Activated CD4-positive, alpha-beta T cell treated with anti-CD3 and anti-CD28 coated beads for 36 hours (primary cell): ENCODE results near the gene CRYBB3. TPM values are rescaled to one million over a fixed set of nuclear protein-coding genes. Genes with fewer than 3 reads are reported as not detected.
A peak's percentile ranks its signal among the peaks of the same experiment; 100 is the strongest.
"Not testable (repeated sequence)": the region's sequence is repeated elsewhere in the genome, so short reads cannot be mapped to it uniquely, and the experiment has no call there.

ENCODE experiments used
- ATAC-seq: fragments of 200-7000 bp; cut with Tn5 transposase; one replicate; pipeline ENCODE4 v1.10.0; 2021; ENCODE audit warnings: mild to moderate bottlenecking, moderate library complexity
- CTCF ChIA-PET: fragments of 350-600 bp; sonication (Branson Sonifier 250); formaldehyde crosslinking; loops from one replicate; lab custom pipeline; 2021; ENCODE audit warnings: antibody characterized with exemption; lab: Charles Lee
- POLR2A ChIA-PET: fragments of 350-600 bp; sonication (Branson Sonifier 250); formaldehyde crosslinking; loops from one replicate; lab custom pipeline; 2021; ENCODE audit warnings: antibody characterized with exemption, inconsistent platforms; lab: Charles Lee
- DNase-seq: peaks from one replicate; pipeline ENCODE4 v3.0.0-alpha.2; 2020
- H3K27ac Mint-ChIP-seq: one replicate; pipeline ENCODE4 v1.8.0; 2021; ENCODE audit warnings: mixed read lengths
- H3K27me3 Mint-ChIP-seq: one replicate; pipeline ENCODE4 v1.8.0; 2021; ENCODE audit warnings: mixed read lengths
- H3K36me3 Mint-ChIP-seq: one replicate; pipeline ENCODE4 v1.8.0; 2021; ENCODE audit warnings: low read depth, mixed read lengths
- H3K4me1 Mint-ChIP-seq: one replicate; pipeline ENCODE4 v1.8.0; 2021; ENCODE audit warnings: mixed read lengths
- H3K4me3 Mint-ChIP-seq: one replicate; pipeline ENCODE4 v1.8.0; 2021; ENCODE audit warnings: mild to moderate bottlenecking, moderate library complexity, mixed read lengths
- H3K9me3 Mint-ChIP-seq: one replicate; pipeline ENCODE4 v1.8.0; 2021; ENCODE audit warnings: low read depth, mixed read lengths
- intact Hi-C, 2 experiments: fragments of 100-400 bp; cut with DNase I in 1 of 2; cut with micrococcal nuclease in 1 of 2; formaldehyde crosslinking; loops; one replicate each; pipeline versions ENCODE4 v1.14.2 to v1.15.1; 2022 to 2024; cut with DNase I, micrococcal nuclease
- total RNA-seq, 2 experiments: library from RNA; stranded (reverse); gene quantifications; one replicate each; pipeline ENCODE4 v1.2.3, GENCODE V29; 2021

The CRYBB3 gene
- total RNA-seq, 2 experiments from 2014 or later: 0.34 TPM; not detected in 1

- ATAC-seq (no peak), DNase-seq (no peak)
- H3K27ac Mint-ChIP-seq: no peak overlapping the region
- POLR2A ChIA-PET: no interaction called here
- no peaks in the 10 kb centered on the region for H3K27me3 Mint-ChIP-seq
- H3K4me3 Mint-ChIP-seq: no peak overlapping the region
- no peaks in the 10 kb centered on the region for H3K9me3 Mint-ChIP-seq
- no peaks in the 10 kb centered on the region for H3K4me1 Mint-ChIP-seq
- peaks cover 7% of the 10 kb centered on the region for H3K36me3 Mint-ChIP-seq
- CTCF ChIA-PET: interaction anchor here (1.0 to 1.3 kb wide), 2 partner anchors 10 to 112 kb away, joined by 3 to 5 read pairs; no protein-coding TSS in a partner anchor
- intact Hi-C loops: no loop called here
These were observed 6.1 kb upstream of the CRYBB3 start for GRCh38 chr22:25193548-25193947.

DNA sequence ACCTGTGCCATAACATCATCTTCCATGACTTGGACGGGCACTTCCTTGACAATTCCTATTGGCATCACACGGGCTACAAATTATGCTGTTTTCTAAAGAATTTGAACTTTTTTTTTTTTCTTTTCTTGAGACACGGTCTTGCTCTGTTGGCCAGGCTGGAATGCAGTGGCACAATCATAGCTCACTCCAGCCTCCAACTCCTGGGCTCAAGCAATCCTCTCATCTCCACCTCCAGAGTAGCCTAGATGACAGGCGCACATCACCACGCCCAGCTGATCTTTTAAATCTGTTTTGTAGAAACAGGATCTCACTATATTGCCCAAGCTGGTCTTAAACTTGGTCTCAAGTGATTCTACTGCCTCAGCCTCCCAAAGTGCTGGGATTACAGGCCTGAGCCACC is 3.3 kb upstream of the CRYBB3 start:
- Mint-ChIP-seq H3K4me3 (no peak overlapping the region), H3K27ac (no peak overlapping the region), H3K27me3 (no peaks in the 10 kb centered on the region), H3K36me3 (peaks cover 2% of the 10 kb centered on the region), H3K9me3 (no peaks in the 10 kb centered on the region), H3K4me1 (no peaks in the 10 kb centered on the region)
- no peak for ATAC-seq
- intact Hi-C loops: no loop called here
- ChIA-PET POLR2A (no interaction called here), CTCF (interaction anchor here (0.6 kb wide), 2 partner anchors 15 to 1559 kb away, joined by 3 read pairs; no protein-coding TSS in a partner anchor)
- DNase-seq: no peak

- H3K9me3 Mint-ChIP-seq: no peaks in the 10 kb centered on the region
- H3K4me3 Mint-ChIP-seq: no peak overlapping the region
- POLR2A ChIA-PET: interaction anchor here (0.7 kb wide), 1 partner anchor 295 kb away, joined by 3 read pairs; no protein-coding TSS in a partner anchor
- ATAC-seq (no peak), DNase-seq (no peak)
- no peaks in the 10 kb centered on the region for H3K4me1 Mint-ChIP-seq
- H3K27me3 Mint-ChIP-seq: no peaks in the 10 kb centered on the region
- no peak overlapping the region for H3K27ac Mint-ChIP-seq
- CTCF ChIA-PET: interaction anchor here (1.0 kb wide), 1 partner anchor 116 kb away, joined by 3 read pairs; no protein-coding TSS in a partner anchor
- intact Hi-C loops: no loop called here
- H3K36me3 Mint-ChIP-seq: peaks cover 2% of the 10 kb centered on the region
These were observed 2.3 kb upstream of the CRYBB3 start for GRCh38 chr22:25197340-25197739.

- Mint-ChIP-seq H3K36me3 (no peaks in the 10 kb centered on the region), H3K4me1 (no peaks in the 10 kb centered on the region), H3K27me3 (no peaks in the 10 kb centered on the region), H3K9me3 (no peaks in the 10 kb centered on the region), H3K4me3 (no peak overlapping the region), H3K27ac (no peak overlapping the region)
- POLR2A ChIA-PET: no interaction called here
- intact Hi-C loops: loop anchor here in 1 of 2 experiments (10.0 kb wide), 1 partner anchor 134 kb away; no protein-coding TSS in a partner anchor
- no peak for ATAC-seq
- no peak for DNase-seq
- CTCF ChIA-PET: interaction anchor here (0.6 to 2.4 kb wide), 5 partner anchors 10 to 132 kb away, joined by 3 to 14 read pairs (median 3); no protein-coding TSS in a partner anchor
These were observed 1.3 kb downstream of the CRYBB3 start for GRCh38 chr22:25200967-25201366.

GRCh38 chr22:25201557-25202273 is 2.1 kb downstream of the CRYBB3 start:
- Mint-ChIP-seq H3K9me3 (no peaks in the 10 kb centered on the region), H3K27ac (no peak overlapping the region), H3K36me3 (no peaks in the 10 kb centered on the region), H3K4me3 (no peak overlapping the region), H3K27me3 (no peaks in the 10 kb centered on the region), H3K4me1 (no peaks in the 10 kb centered on the region)
- DNase-seq: no peak
- POLR2A ChIA-PET: no interaction called here
- CTCF ChIA-PET: interaction anchor here (0.6 to 2.6 kb wide), 16 partner anchors 10 to 268 kb away, joined by 3 to 14 read pairs (median 4); no protein-coding TSS in a partner anchor
- intact Hi-C loops: loop anchor here (1.0 to 10.0 kb wide), 2 partner anchors 133 kb away; no protein-coding TSS in a partner anchor
- ATAC-seq: no peak

DNA sequence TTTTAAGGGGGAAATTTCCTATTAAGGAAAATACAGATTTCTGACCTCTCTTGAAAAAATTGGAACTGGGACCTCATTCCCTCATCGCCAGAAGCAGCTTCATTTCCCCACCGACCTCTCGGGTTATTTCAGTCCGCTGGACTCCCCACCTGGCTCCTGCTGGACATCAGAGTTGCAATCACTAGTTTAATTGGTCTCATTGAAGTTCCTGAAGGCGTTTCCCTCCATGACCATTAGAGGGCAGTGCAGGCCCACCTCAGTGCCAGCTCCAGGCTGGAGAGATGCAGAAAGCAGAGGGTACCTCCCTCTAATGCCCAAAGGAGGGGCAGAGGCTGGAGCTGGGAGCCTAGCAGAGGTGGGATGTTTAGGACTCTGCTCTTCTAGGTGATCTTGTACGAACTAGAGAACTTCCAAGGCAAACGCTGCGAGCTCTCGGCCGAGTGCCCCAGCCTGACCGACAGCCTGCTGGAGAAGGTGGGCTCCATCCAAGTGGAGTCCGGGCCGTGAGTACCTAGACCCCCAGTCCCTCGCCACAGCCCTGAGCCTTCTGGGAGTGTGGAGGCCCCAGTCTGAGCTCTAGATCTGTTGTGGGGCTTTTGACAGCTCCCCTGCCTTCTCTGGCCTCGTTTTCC is 2.7 kb downstream of the CRYBB3 start:
- Mint-ChIP-seq H3K27me3 (no peaks in the 10 kb centered on the region), H3K4me1 (no peaks in the 10 kb centered on the region), H3K27ac (no peak overlapping the region), H3K36me3 (no peaks in the 10 kb centered on the region), H3K4me3 (no peak overlapping the region), H3K9me3 (no peaks in the 10 kb centered on the region)
- ATAC-seq (peak; percentile 60), DNase-seq (peak; percentile 75)
- ChIA-PET POLR2A (no interaction called here), CTCF (interaction anchor here (0.6 to 2.6 kb wide), 17 partner anchors 9 to 269 kb away, joined by 3 to 14 read pairs (median 4); no protein-coding TSS in a partner anchor)
- intact Hi-C loops: loop anchor here (1.0 to 10.0 kb wide), 2 partner anchors 132 kb away; no protein-coding TSS in a partner anchor

- CTCF ChIA-PET: interaction anchor here (0.7 to 2.6 kb wide), 10 partner anchors 9 to 229 kb away, joined by 3 to 14 read pairs (median 5); no protein-coding TSS in a partner anchor
These were observed 3.4 kb downstream of the CRYBB3 start for GRCh38 chr22:25203082-25203481.

GRCh38 chr22:25204547-25204946 is 4.9 kb downstream of the CRYBB3 start:
- H3K4me1 Mint-ChIP-seq, DNase-seq, H3K9me3 Mint-ChIP-seq, ATAC-seq, H3K4me3 Mint-ChIP-seq, H3K27ac Mint-ChIP-seq, H3K27me3 Mint-ChIP-seq, POLR2A ChIA-PET, H3K36me3 Mint-ChIP-seq, CTCF ChIA-PET: not testable (repeated sequence)
- intact Hi-C loops: loop anchor here in 1 of 2 experiments (10.0 kb wide), 1 partner anchor 130 kb away; no protein-coding TSS in a partner anchor

More at GRCh38 chr22:25203082-25203481, 3.4 kb downstream of the CRYBB3 start:
- H3K27me3 Mint-ChIP-seq: no peaks in the 10 kb centered on the region
- POLR2A ChIA-PET: no interaction called here
- H3K4me1 Mint-ChIP-seq: no peaks in the 10 kb centered on the region
- H3K36me3 Mint-ChIP-seq: no peaks in the 10 kb centered on the region
- intact Hi-C loops: loop anchor here in 1 of 2 experiments (10.0 kb wide), 1 partner anchor 132 kb away; no protein-coding TSS in a partner anchor
- ATAC-seq (no peak), DNase-seq (no peak)
- H3K9me3 Mint-ChIP-seq: no peaks in the 10 kb centered on the region
- H3K4me3 Mint-ChIP-seq: no peak overlapping the region
- H3K27ac Mint-ChIP-seq: no peak overlapping the region

DNA sequence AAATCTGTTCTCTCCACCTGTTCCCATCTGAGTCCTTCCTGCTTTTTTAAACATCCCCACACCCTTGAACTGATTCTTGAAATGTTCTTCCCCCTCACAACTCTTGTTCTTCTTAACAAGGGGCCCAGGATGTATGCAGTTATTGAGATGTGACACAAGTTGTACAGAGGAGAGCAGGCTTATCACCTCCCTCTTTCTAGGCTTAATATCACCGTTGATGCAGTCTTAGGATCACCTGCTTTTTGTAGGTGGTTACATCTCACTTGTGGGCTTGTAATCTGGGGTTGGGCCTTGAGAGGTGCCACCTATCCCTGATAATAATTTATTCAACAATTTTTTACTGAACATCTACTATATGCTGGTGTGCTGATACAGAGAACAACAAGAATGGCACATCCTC is 6.2 kb downstream of the CRYBB3 start:
- H3K4me1 Mint-ChIP-seq: no peaks in the 10 kb centered on the region
- H3K9me3 Mint-ChIP-seq: no peaks in the 10 kb centered on the region
- DNase-seq (no peak), ATAC-seq (no peak)
- no peak overlapping the region for H3K4me3 Mint-ChIP-seq
- intact Hi-C loops: loop anchor here in 1 of 2 experiments (10.0 kb wide), 1 partner anchor 129 kb away; no protein-coding TSS in a partner anchor
- ChIA-PET CTCF (no interaction called here), POLR2A (no interaction called here)
- H3K27me3 Mint-ChIP-seq: no peaks in the 10 kb centered on the region
- H3K36me3 Mint-ChIP-seq: no peaks in the 10 kb centered on the region
- no peak overlapping the region for H3K27ac Mint-ChIP-seq

GRCh38 chr22:25206998-25207397 is 7.3 kb downstream of the CRYBB3 start:
- Mint-ChIP-seq H3K27ac (no peak overlapping the region), H3K9me3 (no peaks in the 10 kb centered on the region), H3K4me1 (no peaks in the 10 kb centered on the region), H3K27me3 (no peaks in the 10 kb centered on the region), H3K36me3 (no peaks in the 10 kb centered on the region), H3K4me3 (no peak overlapping the region)
- ATAC-seq (no peak), DNase-seq (no peak)
- intact Hi-C loops: loop anchor here in 1 of 2 experiments (10.0 kb wide), 1 partner anchor 128 kb away; no protein-coding TSS in a partner anchor
- POLR2A ChIA-PET: interaction anchor here (0.6 kb wide), 1 partner anchor 17 kb away, joined by 3 read pairs; no protein-coding TSS in a partner anchor
- CTCF ChIA-PET: no interaction called here

DNA sequence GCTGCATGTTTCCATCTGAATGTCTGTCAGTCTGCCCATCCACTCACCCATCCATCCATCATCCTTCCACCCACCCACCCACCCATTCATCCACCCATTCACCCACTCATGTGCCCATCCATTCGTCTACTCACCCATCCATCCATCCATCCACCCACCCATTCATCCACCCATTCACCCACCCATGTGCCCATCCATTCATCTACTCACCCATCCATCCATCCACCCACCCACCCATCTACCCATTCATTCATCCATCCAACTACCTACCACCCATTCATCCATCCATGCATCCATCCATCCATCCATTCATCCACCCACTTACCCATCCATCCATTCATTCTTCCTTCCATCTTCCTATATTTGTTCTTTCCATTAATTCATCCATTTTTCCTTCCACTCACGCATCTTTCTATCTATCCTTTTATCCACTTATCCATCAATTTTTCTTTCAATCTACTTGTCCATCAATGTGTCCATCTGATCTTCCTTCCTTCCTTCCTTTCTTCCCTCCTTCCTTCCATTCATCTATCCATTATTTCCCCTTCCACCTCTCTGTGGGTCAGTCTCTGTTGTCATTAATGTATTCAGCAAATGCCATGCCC is 8.0 kb downstream of the CRYBB3 start:
- Mint-ChIP-seq H3K27ac (peak overlapping the region; percentile 9), H3K27me3 (no peaks in the 10 kb centered on the region), H3K4me1 (no peaks in the 10 kb centered on the region), H3K9me3 (no peaks in the 10 kb centered on the region), H3K4me3 (no peak overlapping the region), H3K36me3 (no peaks in the 10 kb centered on the region)
- intact Hi-C loops: loop anchor here in 1 of 2 experiments (10.0 kb wide), 1 partner anchor 127 kb away; no protein-coding TSS in a partner anchor
- ChIA-PET POLR2A (no interaction called here), CTCF (no interaction called here)
- ATAC-seq: no peak
- DNase-seq: no peak
